Measurements from ENCODE around the gene BACH2.

BACH2 gene

GRCh38 chr6:90028995-90029635 lies 267.5 kb downstream of the BACH2 start:
- H3K4me3 ChIP-seq (ENCODE audit: control insufficient read depth, low read depth, low read length), result no peak overlapping the region
- no peak for DNase-seq (ENCODE audit: low read depth)
- no peak for TF ChIP-seq CTCF (IDR thresholded peaks at IDR 0.05; ENCODE audit: control insufficient read depth, insufficient read depth, low read depth, low read length, missing control alignments)

GRCh38 chr6:90028066-90028778 lies 268.4 kb downstream of the BACH2 start:
- no peak for DNase-seq (ENCODE audit: low read depth)
- H3K4me3 ChIP-seq (ENCODE audit: control insufficient read depth, low read depth, low read length), result no peak overlapping the region
- TF ChIP-seq CTCF (IDR thresholded peaks at IDR 0.05; ENCODE audit: control insufficient read depth, insufficient read depth, low read depth, low read length, missing control alignments), result no peak

- no peak for TF ChIP-seq CTCF (IDR thresholded peaks at IDR 0.05; ENCODE audit: control insufficient read depth, insufficient read depth, low read depth, low read length, missing control alignments)
- DNase-seq (ENCODE audit: low read depth), result no peak
- no peak overlapping the region for H3K4me3 ChIP-seq (ENCODE audit: control insufficient read depth, low read depth, low read length)
These were observed 270.4 kb downstream of the BACH2 start for GRCh38 chr6:90026216-90026615.

- peak; percentile 83 for DNase-seq (ENCODE audit: low read depth)
- no peak for TF ChIP-seq CTCF (IDR thresholded peaks at IDR 0.05; ENCODE audit: control insufficient read depth, insufficient read depth, low read depth, low read length, missing control alignments)
- no peak overlapping the region for H3K4me3 ChIP-seq (ENCODE audit: control insufficient read depth, low read depth, low read length)
These were observed 271.1 kb downstream of the BACH2 start for GRCh38 chr6:90025523-90026061.

GRCh38 chr6:90024633-90025032 lies 272.0 kb downstream of the BACH2 start:
- no peak overlapping the region for H3K4me3 ChIP-seq (ENCODE audit: control insufficient read depth, low read depth, low read length)
- DNase-seq (ENCODE audit: low read depth), result no peak
- TF ChIP-seq CTCF (IDR thresholded peaks at IDR 0.05; ENCODE audit: control insufficient read depth, insufficient read depth, low read depth, low read length, missing control alignments), result no peak

GRCh38 chr6:90021711-90022110 lies 274.9 kb downstream of the BACH2 start:
- no peak for DNase-seq (ENCODE audit: low read depth)
- no peak overlapping the region for H3K4me3 ChIP-seq (ENCODE audit: control insufficient read depth, low read depth, low read length)
- TF ChIP-seq CTCF (IDR thresholded peaks at IDR 0.05; ENCODE audit: control insufficient read depth, insufficient read depth, low read depth, low read length, missing control alignments), result no peak

Data from AG09309 (cell line).